ENCODE results near the gene TUBA4A. TPM values are rescaled to one million over a fixed set of nuclear protein-coding genes. Genes with fewer than 3 reads are reported as not detected.
"Not testable (repeated sequence)": the region's sequence is repeated elsewhere in the genome, so short reads cannot be mapped to it uniquely, and the experiment has no call there.

Gene TUBA4A
- total and polyA plus RNA-seq, 8 donors, result 24.1 to 84.0 (median 39.7) TPM

DNA sequence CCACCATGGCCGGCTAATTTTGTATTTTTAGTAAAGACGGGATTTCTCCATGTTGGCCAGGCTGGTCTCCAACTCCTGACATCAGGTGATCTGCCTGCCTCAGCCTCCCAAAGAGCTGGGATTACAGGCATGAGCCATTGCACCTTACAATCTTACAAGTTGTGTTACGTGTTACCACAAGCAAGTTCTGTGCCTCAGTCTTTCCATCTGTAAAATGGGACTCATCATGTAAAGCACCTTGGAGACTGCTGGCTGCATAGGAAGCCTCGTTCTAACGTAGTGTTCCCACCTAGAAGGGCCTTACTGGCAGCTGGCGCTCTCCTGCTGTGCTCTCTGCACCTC is 35.4 kb upstream of the TUBA4A start:
- peaks cover 0 to 27% of the 10 kb centered on the region in 2 donors for H3K36me3 ChIP-seq
- intact Hi-C loops (cut with DNase I), result no loop called here
- TF ChIP-seq CTCF (IDR thresholded peaks at IDR 0.05), result no peak
- peaks cover 0 to 4% of the 10 kb centered on the region in 2 donors for H3K27me3 ChIP-seq
- H3K9me3 ChIP-seq, result no peaks in the 10 kb centered on the region
- ATAC-seq, result no peak
- no peak overlapping the region for H3K4me3 ChIP-seq
- no peak for DNase-seq
- H3K27ac ChIP-seq, result peak overlapping the region in 1 of 2 donors; percentile 44
- H3K4me1 ChIP-seq, result peaks cover 0 to 3% of the 10 kb centered on the region in 2 donors

DNA sequence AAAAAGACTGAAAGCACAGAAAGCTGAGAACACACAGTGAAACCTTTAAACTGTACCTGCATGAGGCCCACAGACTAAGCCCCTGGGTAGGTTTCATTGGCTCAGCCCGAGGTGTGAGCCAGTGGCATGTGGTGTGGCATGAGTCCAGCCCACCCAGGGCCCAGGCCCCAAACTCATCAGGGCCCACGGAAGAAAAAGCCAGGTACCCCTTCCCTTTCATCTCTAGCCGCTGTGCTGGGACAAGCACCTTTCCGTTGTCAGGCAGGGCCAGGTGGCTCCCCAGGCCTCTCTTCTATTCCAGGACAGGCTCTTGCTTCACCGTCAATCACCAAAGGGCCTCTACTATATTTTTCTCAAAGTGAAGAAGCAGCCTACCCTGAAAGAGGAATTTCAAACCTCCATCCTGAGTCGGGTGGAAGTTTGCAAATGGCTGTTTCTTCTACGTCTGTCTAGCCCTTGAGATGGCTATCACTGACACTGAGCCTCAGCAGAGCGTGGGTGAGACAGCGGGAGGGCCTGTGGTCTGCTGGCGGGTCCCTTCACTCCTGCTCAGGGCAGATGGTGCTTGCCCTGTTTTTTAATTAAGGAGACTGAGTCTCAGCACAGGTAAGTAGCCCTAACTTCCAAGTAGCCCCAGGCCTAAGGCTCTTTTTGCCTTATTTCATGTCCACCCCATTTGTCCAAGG is 34.0 kb upstream of the TUBA4A start:
- Histone ChIP-seq H3K36me3 (peaks cover 0 to 41% of the 10 kb centered on the region in 2 donors), H3K27ac (no peak overlapping the region), H3K4me3 (no peak overlapping the region), H3K4me1 (no peaks in the 10 kb centered on the region), H3K9me3 (no peaks in the 10 kb centered on the region), H3K27me3 (no peaks in the 10 kb centered on the region)
- no peak for ATAC-seq
- intact Hi-C loops (cut with DNase I), result no loop called here
- TF ChIP-seq CTCF (IDR thresholded peaks at IDR 0.05), result no peak
- no peak for DNase-seq

- ATAC-seq; intact Hi-C loops (cut with DNase I): not testable (repeated sequence)
These were observed 33.4 kb upstream of the TUBA4A start for GRCh38 chr2:219287116-219287440.

DNA sequence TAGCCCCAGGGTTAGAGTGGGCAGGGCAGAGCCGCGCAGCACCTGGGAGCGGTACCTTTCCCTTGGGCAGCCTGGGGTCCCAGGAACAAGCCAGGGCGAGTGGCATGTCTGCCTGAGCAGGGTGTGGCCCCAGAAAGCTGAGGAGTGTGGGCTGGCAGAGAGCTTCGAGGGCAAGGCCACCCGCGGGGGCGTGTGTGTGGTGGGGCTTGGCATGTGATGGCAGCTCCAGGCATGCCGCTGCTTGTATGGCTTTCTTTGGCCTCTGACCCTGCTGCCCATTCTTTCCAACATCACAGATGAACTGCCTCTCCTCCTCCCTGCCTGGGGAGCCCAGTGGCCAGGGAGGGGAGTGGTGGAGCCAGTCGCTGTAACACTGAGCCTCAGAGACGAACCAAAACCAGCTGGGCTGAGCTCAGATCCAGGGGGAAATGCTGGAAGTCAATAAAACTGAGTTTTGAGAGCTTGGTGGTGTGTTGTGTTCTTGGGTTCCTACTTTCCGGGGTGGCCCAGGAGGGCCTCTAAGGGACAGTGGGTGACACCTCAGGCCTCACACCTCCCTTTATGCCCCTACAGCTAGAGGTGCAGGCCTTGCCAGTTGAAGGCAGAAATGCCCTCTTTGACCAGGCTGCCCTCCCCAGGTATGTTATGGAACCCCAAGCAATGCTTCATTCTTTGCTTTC is 32.9 kb upstream of the TUBA4A start:
- ATAC-seq, result no peak
- Histone ChIP-seq H3K27ac (no peak overlapping the region), H3K9me3 (no peaks in the 10 kb centered on the region)

More at GRCh38 chr2:219287116-219287440, 33.4 kb upstream of the TUBA4A start:
- not testable (repeated sequence) for H3K27me3 ChIP-seq, H3K27ac ChIP-seq, DNase-seq, H3K4me3 ChIP-seq, H3K9me3 ChIP-seq, H3K4me1 ChIP-seq
- peaks cover 0 to 48% of the 10 kb centered on the region in 2 donors for H3K36me3 ChIP-seq

DNA sequence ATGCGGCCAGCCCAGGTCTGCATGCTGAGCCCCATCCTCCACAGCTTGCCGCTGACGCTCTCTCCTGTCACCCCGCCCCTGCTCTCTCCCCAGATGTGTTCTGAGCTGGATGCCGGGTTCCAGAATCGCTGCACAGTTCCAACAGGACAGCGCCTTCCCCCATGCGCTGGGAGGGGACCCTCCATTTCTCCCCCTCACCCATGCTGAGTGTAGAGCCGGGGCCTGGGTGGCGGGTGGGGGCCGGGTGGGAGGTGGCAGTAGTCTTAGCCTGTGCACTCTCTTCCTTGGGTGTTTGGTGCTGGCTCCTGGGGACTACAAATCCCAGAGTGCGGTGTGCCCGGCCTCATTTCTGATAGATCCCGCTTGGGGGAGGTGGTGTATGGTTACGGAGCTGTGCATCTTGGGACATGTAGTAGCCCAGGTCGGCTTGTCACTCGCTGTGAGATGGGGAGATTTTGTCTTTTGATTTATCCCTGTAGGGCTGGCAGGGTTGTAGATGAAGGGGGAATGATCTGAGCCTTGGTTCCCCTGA is 32.2 kb upstream of the TUBA4A start:
- Histone ChIP-seq H3K9me3 (no peaks in the 10 kb centered on the region), H3K4me1 (peaks cover 0 to 6% of the 10 kb centered on the region in 2 donors), H3K27me3 (no peaks in the 10 kb centered on the region), H3K4me3 (no peak overlapping the region), H3K36me3 (peaks cover 0 to 59% of the 10 kb centered on the region in 2 donors), H3K27ac (no peak overlapping the region)
- intact Hi-C loops (cut with DNase I), result no loop called here
- TF ChIP-seq CTCF (IDR thresholded peaks at IDR 0.05), result no peak
- DNase-seq (peak in 1 of 4 donors; percentile 21), ATAC-seq (no peak)

More for the DNA sequence above, 32.9 kb upstream of the TUBA4A start:
- no peak overlapping the region for H3K4me3 ChIP-seq
- no peaks in the 10 kb centered on the region for H3K4me1 ChIP-seq
- intact Hi-C loops (cut with DNase I), result no loop called here
- H3K27me3 ChIP-seq, result no peaks in the 10 kb centered on the region
- peaks cover 0 to 53% of the 10 kb centered on the region in 2 donors for H3K36me3 ChIP-seq
- no peak for DNase-seq
- no peak for TF ChIP-seq CTCF (IDR thresholded peaks at IDR 0.05)

Measured in left lung (tissue), 10 donors.